HCT116 (cell line): ENCODE data around the gene SRPK3.

Experiments used
- EZH2phosphoT487 ChIP-seq: fragments of 200-600 bp; IDR thresholded peaks from 2 replicates; pipeline ENCODE4 v1.6.1; 2018; ENCODE audit warnings: antibody characterized with exemption, borderline replicate concordance
- POLR2A ChIP-seq: IDR thresholded peaks from 2 replicates; pipeline ENCODE4 v1.7.0; 2011; ENCODE audit warnings: borderline replicate concordance; ENCODE audit not compliant: insufficient read depth, insufficient read length; ENCODE audit errors: extremely low read depth
- POLR2AphosphoS5 ChIP-seq: IDR thresholded peaks from 2 replicates; pipeline ENCODE4 v1.6.1; 2011; ENCODE audit warnings: mild to moderate bottlenecking, low read depth, low read length, moderate library complexity
- TF ChIP-seq, protein P1 (sequence below): IDR thresholded peaks from 2 replicates; pipeline ENCODE4 v1.6.1; 2012
- TF ChIP-seq, protein P2 (sequence below), 3 experiments: fragments of 200-600 bp in 1 of 3; sonication (generic) in 1 of 3; IDR thresholded peaks in 2 of 3; conservative IDR thresholded peaks in 1 of 3; 2 replicates each; pipeline ENCODE4 v1.5.1; 2012 to 2017; ENCODE audit warnings: low read depth in 2 of 3, low read length in 2 of 3, antibody characterized with exemption in 1 of 3, borderline replicate concordance in 1 of 3, control low read depth in 1 of 3, mild to moderate bottlenecking in 1 of 3, mixed read lengths in 1 of 3, mixed run types in 1 of 3, moderate library complexity in 1 of 3; ENCODE audit not compliant: insufficient read depth in 1 of 3

DNA sequence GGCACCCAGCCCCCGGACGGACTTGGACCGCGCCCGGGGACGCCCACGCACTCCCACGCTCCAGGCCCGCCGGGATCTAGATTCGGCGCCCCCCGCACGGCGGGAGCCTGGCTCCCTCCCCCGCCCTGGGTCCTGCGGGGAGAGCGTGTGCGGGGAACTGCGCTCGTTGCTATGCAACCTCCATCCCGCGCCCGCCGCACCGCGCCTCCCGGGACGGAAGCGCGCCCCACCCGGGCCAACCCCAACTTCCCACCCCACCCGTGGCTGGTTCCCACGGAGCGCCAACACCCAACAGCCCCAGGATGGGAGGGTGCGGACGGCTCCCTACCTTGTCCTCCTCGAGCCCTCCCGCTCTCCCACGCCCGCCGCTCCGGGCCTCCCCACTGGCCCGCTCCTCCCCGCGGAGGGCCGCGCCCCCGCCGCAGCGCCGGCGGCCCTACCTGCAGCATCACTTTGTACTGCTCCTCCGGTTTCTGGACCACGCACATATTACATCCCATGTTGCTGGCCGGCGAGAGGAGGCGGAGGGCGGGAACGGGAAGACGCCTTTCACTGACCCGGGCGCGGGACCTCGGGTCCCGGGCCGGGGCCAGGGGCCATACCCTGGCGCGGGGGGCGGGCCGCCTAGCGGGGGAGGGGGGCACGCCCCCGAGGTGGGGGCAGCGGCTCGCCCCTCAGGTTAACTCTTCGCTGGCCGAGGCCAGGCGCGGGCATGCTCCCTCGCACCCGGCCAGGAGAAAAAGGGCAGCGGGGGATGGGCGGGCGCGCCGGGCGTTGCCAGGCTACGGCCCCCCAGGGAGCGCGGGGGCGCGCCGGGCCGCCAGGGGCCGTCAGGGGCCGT lies 49.2 kb downstream of the SRPK3 start, which contains the start of gene PDZD4:
- no peak for TF ChIP-seq EZH2phosphoT487
- TF ChIP-seq, protein P1, sequence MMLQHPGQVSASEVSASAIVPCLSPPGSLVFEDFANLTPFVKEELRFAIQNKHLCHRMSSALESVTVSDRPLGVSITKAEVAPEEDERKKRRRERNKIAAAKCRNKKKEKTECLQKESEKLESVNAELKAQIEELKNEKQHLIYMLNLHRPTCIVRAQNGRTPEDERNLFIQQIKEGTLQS, result no peak
- TF ChIP-seq, protein P2, sequence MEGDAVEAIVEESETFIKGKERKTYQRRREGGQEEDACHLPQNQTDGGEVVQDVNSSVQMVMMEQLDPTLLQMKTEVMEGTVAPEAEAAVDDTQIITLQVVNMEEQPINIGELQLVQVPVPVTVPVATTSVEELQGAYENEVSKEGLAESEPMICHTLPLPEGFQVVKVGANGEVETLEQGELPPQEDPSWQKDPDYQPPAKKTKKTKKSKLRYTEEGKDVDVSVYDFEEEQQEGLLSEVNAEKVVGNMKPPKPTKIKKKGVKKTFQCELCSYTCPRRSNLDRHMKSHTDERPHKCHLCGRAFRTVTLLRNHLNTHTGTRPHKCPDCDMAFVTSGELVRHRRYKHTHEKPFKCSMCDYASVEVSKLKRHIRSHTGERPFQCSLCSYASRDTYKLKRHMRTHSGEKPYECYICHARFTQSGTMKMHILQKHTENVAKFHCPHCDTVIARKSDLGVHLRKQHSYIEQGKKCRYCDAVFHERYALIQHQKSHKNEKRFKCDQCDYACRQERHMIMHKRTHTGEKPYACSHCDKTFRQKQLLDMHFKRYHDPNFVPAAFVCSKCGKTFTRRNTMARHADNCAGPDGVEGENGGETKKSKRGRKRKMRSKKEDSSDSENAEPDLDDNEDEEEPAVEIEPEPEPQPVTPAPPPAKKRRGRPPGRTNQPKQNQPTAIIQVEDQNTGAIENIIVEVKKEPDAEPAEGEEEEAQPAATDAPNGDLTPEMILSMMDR (IDR thresholded peaks at IDR 0.05 in 2 of 3, conservative IDR thresholded peaks at IDR 0.05 in 1 of 3; ENCODE audit: borderline replicate concordance in 1 of 3, insufficient read depth in 1 of 3, low read depth in 2 of 3, low read length in 2 of 3), result no peak
- TF ChIP-seq POLR2AphosphoS5, result no peak
- TF ChIP-seq POLR2A, result no peak
